NCI-H226 (cell line): ENCODE data around the gene EIF2S3.
A peak's percentile ranks its signal among the peaks of the same experiment; 100 is the strongest.
"Not testable (repeated sequence)": the region's sequence is repeated elsewhere in the genome, so short reads cannot be mapped to it uniquely, and the experiment has no call there.

Experiments
- DNase-seq: peaks from one replicate; pipeline ENCODE4 v3.0.0-alpha.2; 2015

The EIF2S3 gene

DNA sequence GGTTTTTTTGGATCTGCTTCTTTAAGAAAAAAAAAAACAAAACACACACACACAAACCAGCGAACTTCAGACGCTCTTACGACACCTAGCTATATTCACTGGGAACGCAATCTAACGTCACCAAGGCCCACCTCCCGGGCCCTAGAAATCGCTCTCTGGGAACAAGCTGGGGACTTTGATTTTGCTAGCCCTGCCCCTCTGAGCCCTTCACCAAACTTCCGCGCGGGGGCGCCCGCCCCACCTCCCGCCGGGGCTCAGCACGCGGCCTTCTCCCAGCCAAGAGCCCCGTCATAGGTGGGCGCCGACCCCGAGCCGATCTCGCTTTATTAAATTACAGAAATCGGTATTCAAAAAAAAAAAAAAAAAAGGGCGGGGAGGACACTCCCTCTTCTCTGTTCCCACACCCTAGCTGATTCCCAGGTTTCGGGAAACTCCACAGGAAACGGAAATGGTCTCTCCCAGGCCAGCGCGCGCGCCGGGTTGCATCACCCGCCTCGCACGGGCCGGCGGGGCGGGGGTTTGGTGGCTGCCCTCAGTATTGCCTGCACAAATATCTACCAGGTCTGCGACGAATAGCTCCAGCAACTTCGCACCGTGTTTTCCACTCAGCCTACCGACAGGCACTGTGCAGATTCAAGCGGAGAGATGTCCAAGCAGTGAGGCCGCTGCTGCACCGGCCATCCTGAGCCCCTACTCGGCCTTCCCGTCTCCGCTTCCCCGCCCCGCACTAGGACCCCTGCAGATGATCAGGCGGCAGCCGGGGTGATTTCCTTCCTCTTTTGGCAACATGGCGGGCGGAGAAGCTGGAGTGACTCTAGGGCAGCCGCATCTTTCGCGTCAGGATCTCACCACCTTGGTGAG is at the start of gene EIF2S3:
EIF2S3 (plus strand) TSS at position 775 of the 861 bp plus-strand sequence; CDS start at position 788, 13 bp downstream.
- peak; percentile 77 for DNase-seq

DNA sequence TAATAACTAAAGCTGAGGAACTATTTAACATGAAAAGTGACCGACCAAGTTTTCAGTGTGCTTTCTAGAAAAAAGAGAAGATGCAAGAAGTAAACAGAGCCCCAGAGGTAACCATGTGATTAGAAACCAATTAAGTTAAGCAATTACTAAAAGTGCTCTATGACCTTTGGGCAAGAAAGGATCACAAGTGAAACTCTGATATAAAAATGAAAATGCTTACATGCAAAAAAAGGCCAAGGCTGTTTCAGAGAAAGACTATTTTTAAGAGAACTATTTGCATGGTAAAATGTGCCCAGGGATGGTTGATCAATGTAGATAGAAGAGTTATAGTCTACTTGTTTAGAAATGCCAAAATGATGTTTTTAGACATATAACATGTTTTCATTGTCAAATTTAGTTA is 49.7 kb upstream of the EIF2S3 start:
- DNase-seq: no peak

DNA sequence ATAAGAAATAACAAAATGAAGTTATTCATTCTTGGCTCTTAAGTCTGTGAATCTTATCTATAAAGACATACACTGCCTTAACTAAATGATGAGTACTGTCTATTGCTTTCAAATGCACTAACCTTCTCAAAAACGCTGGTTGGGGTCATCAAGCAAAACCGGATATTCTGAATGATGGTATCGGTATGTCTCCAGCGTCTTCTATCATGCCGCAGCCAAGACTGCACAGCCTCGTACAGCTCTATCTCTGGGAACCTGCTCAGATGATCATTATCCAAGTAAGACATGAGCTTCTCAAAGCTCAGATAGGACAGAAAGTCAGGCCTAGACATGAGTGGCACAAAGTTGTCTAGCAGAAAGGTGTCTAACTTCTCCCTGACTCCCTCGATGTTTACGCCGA is 48.9 kb upstream of the EIF2S3 start:
- DNase-seq: no peak

DNA sequence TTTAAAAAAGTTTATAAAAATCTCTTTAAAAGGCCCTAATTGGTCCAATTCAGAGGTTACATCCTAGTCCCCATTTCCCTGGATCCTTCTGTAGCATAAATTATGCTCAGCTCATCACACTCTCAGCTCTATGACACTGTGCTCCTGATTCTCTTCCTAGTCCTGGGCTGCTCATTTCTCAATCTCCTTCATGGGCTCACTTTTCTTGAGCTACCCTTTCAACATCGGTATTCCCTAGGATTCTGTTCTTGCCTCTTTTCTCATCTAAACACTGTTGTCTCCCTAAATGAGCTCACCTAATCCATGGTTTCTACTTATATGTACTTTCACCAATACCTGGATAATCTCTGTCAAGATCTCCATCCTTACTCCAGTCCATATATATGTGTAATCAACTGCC is 42.5 kb upstream of the EIF2S3 start:
- DNase-seq: no peak

DNA sequence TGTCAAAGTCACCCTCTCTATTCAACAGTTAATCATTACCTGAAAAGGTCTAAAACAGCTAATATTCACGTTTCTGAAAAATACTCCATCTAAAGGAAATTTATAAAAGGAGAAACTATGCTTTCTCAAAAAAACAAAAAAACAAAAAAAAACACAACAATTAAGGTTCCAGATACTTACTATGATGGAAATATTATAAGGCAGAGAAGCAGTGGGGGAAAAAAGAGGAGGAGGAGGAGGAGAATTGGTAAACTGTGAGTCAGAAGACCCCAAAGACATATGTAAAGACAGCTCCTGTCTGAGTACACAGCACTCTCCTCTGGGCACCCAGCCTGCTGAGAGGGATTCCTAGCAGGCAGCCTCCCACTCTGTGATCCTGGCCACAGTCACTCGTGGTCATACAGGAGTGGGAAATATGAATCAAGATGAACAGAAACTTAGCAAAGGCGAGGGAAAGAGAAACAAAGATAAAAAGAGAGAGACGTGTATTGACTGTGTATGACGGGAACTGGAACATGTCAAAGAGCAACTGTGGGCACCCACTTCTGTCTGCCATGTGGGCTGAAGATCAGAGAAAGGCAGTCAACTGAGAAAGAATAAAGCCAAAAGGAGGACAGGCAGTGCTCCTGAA is 40.3 kb upstream of the EIF2S3 start:
- DNase-seq: no peak

DNA sequence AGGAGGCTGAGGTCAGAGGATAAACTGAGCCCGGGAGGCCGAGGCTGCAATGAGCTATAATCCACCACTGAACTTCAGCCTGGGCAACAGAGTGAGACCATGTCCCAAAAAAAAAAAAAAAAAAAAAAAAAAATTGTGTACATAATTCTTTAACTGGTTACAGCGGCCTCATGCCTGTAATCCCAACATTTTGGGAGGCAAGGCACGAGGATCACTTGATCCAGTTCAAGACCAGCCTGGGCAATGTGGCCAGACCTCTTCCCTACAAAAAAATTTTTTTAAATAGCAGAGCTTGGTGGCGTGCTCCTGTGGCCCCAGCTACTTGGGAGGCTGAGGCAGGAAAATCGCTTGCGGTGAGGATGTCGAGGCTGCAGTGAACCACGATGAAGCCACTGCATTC is 37.1 kb upstream of the EIF2S3 start:
- no peak for DNase-seq

DNA sequence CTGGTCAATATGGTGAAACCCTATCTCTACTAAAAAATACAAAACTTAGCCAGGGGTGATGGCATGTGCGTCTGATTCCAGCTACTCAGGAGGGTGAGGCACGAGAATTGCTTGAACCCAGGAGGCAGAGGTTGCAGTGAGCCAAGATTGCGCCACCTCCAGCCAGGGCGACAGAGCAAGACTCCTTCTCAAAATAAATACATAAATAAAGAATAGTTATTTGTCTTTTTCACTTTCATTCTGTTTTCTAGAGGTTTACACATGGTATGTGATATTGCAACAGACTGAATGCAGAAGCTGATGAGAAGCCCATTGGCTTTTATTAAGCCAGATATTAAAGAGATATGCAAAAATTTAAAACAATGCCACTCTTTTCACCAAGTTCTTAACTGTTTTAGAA is 35.9 kb upstream of the EIF2S3 start:
- DNase-seq: no peak

DNA sequence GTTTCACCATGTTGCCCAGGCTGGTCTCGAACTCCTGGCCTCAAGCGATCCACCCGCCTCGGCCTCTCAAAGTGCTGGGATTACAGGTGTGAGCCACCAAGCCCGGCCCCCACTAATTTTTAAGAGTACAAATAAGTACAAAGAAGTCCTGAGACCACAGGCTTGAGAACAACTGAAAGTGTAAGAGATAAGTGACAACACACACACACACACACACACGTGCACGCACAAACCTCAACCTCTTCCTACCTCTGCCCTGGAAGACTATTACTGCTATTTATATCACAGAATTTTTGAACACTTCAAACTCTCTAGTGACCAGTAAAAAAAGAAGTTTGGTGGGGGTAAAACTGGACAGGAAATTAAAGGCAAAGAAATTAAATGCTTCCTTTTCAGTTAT is 35.3 kb upstream of the EIF2S3 start:
- no peak for DNase-seq

DNA sequence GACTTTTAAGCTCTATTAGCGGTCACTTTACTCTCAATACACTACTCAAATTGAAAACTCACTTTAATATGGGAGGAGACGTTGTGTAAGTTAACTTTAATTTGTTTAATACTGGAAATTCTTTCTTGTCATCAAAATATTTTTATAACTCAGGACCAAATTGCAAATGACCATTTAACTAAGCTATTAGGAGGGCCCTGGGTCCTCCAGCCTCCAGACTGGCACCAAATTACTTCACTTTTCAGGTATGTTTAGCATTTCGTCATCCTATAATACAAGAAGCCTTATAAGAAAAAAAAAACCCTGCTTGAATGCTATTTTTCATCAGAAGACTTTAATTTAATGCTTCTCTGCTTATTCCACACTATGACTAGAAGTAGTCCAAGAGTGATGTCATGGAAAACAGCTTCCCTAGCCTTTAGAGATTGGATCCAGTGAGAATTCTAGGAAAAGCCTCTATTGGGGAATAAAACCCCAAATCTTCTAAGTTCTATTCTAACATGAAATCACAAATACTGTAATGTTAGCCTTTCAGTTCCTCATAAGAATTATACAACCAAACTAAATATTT is 34.4 kb upstream of the EIF2S3 start:
- no peak for DNase-seq

DNA sequence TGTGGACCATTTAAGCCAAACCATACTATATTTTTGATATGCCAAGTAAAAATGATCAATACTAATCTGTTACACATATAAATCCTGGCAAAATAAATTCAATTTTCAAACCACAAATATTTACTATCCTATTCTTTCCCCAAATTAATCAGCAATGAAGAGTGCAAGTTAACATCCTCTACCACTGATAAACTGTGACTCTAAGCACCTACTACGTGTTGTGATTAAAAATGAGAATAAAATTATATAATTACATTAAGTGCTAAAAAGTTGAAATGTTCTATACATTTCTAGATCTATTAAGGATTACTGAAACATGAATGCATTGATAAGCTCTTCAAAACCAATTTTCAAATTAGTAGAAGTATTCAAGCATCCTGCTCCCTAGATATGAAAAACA is 31.2 kb upstream of the EIF2S3 start:
- DNase-seq: no peak

DNA sequence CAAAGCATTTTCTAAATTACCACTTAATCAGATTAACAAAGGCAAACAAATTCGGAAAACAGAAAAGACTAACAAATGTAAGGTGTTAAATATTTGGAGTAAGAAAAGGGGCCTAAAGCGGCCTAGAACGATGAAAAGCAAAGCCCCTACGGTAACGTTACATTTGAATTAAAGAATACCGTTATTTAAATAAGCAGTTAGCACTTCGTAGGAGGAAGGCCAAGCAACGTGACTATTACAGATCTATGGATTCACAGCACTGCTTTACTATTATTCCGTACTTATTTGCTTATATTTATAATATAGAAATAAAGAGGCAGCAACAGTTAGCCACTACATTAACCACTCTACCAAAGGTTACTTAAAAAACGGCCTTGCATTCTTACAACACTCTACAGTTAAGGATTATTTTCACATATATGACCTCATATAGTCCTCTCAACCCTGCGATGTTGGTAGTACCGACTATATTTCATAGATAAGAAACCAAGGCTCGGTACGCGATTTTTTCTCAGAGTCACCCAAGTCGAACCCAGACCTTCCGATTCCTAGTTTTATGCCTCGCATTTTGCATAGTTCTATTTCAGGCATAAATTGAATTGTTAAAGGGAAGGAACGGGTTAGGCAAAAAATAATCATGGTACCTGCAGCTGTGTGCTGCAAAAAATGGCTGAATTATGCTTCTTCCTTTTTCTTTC is 30.6 kb upstream of the EIF2S3 start:
- DNase-seq: no peak

DNA sequence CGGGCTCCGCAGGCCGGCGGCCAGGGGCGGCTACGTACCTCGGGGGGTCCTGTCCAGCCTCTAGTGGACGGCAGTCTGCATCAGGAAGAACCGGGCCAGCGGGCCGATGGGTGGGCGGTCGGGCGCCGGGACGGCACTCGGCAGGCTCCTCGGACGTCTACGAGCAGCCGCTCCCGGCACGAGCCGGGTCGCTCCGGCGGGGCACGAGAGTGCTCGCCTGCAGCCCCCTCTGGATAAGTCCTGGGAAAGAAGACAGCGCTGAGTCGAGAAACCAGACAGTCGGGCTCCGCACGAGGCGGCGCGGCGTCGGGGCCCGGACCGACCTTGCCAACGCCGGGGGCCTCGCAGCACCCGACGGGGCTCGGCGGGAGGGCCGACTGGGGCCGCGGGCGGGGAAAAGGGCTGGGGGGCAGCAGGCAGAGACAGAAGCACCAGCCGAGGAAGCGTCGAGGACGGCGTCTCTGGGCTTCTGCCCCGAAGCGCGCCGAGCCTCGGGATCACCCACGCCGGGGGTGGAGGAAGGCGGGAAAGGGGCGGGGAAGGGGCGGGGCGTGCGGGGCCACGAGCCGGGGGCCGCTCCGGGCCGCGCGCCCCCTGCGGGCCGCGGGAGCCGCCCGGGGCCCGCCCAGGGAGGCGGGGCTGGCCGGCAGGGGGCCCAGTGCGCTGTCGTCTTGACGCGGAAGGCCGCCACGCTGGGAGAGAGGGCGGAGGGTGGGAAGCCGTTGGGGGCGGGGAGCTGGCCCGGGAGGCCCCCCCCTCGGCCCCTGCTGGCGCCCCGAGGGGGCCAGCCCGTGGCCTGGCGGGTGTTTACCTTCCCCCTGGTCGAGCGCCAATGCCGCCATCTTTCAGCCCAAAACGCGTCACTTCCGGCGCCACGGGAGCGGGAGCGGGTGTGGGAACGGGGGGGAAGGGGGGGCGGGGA is 29.7 kb upstream of the EIF2S3 start:
- peak; percentile 76 for DNase-seq

DNA sequence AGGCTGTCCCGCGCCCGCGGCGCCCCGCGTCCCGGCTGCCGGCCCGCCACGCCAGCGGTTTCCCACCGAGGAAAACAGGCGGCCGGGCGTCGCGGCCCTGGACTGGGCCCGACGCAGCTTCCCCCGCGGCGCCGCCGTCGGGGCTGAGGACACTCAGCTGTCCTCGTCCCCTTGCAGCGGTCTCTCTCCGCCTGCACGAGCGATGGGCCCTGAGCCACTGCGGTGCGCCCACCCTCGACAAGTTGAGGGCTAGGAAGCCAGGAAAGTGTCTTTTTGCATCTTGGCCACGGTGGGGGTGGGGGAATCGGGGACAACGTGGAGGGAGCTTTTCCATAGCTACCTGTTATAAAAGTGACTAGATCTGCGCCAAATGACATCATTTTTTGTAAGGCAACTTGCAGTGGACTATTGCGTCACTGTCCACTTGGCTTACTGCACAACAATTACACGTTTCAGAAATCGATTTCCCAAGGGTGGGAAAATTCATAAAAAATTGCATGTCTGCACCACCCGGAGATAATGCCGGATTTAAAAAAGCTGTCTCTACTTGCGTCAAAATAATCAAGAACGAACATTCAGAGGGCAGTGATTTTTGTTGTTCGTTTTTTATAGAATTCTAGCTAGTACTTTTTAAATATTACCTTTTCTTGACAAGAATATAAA is 28.9 kb upstream of the EIF2S3 start:
- DNase-seq: no peak

DNA sequence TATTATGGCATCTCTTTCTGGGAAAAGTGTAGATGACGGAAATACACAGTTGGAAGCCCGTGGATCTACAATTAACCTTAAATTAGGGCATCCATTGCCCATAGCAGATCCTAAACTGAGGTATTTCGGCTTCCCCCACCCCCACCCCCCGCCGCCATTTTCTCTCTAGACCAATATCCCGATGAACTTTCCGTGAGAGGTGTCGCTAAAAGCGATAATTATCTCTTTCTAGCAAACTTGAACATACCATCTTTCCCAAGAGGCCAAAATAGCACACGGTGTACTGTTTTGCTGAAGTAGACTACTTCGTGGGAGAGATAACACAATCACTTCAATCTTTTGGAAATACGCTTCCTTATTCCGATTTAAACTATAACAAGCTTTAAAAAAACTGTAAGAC is 28.3 kb upstream of the EIF2S3 start:
- no peak for DNase-seq

DNA sequence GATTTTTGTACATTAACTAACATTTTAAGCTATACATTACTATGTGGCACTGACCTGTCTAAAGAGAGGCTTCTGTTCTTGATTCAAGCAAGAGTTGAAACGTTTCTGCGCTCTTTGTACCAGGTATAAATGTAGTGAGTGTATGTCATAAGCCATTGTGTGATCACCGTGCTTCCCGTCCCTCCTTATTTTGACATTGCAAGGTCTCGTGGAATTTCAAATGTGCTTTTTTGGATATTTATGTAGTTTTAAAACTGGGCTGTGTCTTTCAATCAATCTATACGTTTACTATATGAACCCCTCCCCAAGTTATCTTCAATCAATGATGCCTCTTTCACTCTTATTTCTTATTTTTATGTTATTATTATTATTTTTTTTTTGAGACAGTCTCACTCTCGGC is 27.7 kb upstream of the EIF2S3 start, which contains the start of gene KLHL15:
KLHL15 (minus strand) TSS at position 101 of the 400 bp plus-strand sequence. CDS start 20,493 bp downstream, outside the sequence.
- no peak for DNase-seq

DNA sequence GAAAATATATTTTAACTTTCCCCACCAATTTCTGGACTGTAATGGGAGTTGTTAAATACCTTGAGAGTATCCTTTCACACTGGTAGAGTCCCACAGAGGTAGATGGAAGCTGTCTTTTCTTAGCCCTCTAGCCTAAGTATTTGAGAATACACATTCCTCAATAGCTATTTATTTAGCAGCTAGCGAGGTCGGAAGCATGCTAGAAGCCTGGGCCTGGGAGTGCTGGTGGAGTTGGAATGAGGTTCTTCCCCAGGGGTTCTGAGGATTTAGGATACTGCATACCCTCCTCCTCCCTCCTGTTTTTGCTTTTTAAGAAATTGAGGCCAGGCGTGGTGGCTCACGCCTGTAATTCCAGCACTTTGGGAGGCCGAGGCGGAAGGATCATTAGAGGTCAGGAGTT is 26.8 kb upstream of the EIF2S3 start:
- DNase-seq: no peak

DNA sequence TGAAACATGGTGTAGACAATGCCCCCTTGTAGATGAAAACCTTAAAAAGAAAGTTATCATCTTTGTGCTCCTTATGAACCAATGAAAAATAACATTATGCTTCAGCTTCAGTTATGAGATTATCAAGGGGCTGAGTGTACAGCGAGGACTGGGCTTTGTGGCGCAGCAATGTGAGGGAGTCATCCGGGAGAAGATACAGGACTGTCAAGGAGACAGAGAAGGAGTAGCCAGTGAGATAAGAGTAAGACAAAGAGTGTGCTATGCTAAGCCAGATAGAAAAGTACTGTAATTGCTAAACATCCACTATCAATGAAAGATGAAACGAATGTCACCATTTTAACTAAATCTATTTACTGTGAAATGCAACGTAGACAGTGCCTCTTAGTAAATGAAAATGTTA is 24.2 kb upstream of the EIF2S3 start:
- no peak for DNase-seq

DNA sequence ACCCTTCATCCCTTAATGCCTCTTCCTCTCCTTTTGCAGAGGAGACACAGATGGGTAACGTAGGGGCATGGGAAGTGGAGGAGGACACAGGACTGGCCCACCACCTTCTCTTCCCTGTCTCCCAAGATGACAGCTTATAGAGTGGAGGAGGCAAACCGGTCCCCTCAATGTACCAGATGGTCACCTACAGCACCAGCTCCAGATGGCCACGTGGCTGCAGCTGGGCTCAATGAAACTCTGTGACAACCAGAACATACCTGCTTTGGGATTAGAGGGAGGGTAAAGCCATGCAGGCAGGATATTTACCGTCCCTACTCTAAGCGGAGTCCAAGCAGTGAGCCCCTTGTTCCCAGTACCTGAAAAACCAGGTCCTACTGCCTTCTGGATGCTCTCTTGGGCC is 20.3 kb upstream of the EIF2S3 start:
- no peak for DNase-seq

DNA sequence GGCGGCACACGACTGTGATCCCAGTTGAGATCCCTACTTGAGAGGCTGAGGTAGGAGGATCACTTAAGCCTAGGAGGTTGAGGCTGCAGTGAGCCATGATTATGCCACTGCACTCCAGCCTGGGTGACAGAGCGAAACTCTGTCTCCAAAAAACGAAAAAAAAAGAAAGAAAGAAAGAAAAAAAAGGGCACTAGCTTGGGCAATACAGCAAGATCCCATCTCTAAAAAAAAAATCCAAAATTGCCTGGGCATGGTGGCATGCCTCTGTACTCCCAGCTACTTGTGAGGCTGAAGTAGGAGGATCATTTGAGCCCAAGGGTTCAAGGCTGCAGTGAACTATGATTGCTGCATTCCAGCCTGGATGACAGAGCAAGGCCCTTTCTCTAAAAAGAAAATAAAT is 17.0 kb upstream of the EIF2S3 start:
- no peak for DNase-seq

DNA sequence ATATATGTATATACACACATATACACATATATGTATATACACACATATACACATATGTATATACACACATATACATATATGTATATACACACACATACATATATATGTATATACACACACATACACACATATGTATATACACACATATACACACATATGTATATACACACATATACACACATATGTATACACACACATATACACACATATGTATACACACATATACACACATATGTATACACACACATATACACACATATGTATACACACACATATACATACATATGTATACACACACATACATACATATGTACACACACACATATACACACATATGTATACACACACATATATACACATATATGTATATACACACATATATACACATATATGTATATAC is 8.7 kb upstream of the EIF2S3 start:
- not testable (repeated sequence) for DNase-seq

DNA sequence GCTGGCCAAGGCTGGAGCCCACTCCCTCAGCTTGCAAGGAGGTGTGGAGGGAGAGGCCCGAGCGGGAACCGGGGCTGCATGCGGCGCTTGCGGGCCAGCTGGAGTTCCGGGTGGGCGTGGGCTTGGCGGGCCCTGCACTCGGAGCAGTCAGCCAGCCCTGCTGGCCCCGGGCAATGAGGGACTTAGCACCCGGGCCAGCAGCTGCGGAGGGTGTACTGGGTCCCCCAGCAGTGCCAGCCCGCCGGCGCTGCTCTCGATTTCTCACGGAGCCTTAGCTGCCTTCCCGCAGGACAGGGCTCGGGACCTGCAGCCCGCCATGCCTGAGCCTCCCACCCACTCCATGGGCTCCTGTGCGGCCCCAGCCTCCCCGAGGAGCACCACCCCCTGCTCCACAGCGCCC is 5.1 kb upstream of the EIF2S3 start:
- DNase-seq: not testable (repeated sequence)
